HEK293T (cell line): Measurements from ENCODE around the gene MRPS35.

Experiments
- CTBP1 ChIP-seq: fragments of 450-650 bp; IDR thresholded peaks from 2 replicates; pipeline ENCODE4 v1.6.1; 2016; ENCODE audit warnings: borderline replicate concordance
- ELF4 ChIP-seq: fragments of 450-650 bp; IDR thresholded peaks from 2 replicates; pipeline ENCODE4 v1.6.1; 2017; ENCODE audit warnings: antibody characterized with exemption
- FOXK2 ChIP-seq: fragments of 450-650 bp; IDR thresholded peaks from 2 replicates; pipeline ENCODE4 v1.6.1; 2016; ENCODE audit warnings: mild to moderate bottlenecking
- LEF1 ChIP-seq: fragments of 450-650 bp; IDR thresholded peaks from 2 replicates; pipeline ENCODE4 v1.6.1; 2017; ENCODE audit warnings: mild to moderate bottlenecking, borderline replicate concordance
- NFRKB ChIP-seq: fragments of 450-650 bp; IDR thresholded peaks from 2 replicates; pipeline ENCODE4 v1.6.1; 2016; ENCODE audit warnings: mild to moderate bottlenecking, moderate library complexity
- TARDBP ChIP-seq: fragments of 450-650 bp; IDR thresholded peaks from 2 replicates; pipeline ENCODE4 v1.6.1; 2016
- ZNF384 ChIP-seq: fragments of 450-650 bp; IDR thresholded peaks from 2 replicates; pipeline ENCODE4 v1.6.1; 2016

- TF ChIP-seq LEF1: no peak
- TF ChIP-seq FOXK2: no peak
- no peak for TF ChIP-seq ELF4
- no peak for TF ChIP-seq NFRKB
- no peak for TF ChIP-seq ZNF384
- no peak for TF ChIP-seq CTBP1
- TF ChIP-seq TARDBP: no peak
Observed at GRCh38 chr12:27778206-27778605, 67.6 kb downstream of the MRPS35 start.
